Pons (tissue), 1 donor: ENCODE measurements around the gene PPP4R4.
"Not testable (repeated sequence)": the region's sequence is repeated elsewhere in the genome, so short reads cannot be mapped to it uniquely, and the experiment has no call there.

Experiments
- DNase-seq: peaks from one replicate; pipeline ENCODE4 v3.0.0-alpha.2; 2016; ENCODE audit warnings: low spot score

Gene PPP4R4

GRCh38 chr14:94145902-94146527 lies 28.1 kb upstream of the PPP4R4 start:
- DNase-seq, result no peak

GRCh38 chr14:94152676-94153075 lies 21.4 kb upstream of the PPP4R4 start:
- DNase-seq, result no peak

- no peak for DNase-seq
Observed at GRCh38 chr14:94153750-94154342, 20.3 kb upstream of the PPP4R4 start.

GRCh38 chr14:94156143-94156542 lies 18.0 kb upstream of the PPP4R4 start:
- DNase-seq, result not testable (repeated sequence)

- no peak for DNase-seq
Observed at GRCh38 chr14:94157197-94157596, 16.9 kb upstream of the PPP4R4 start.

- no peak for DNase-seq
Observed at GRCh38 chr14:94158239-94158883, 15.8 kb upstream of the PPP4R4 start.

GRCh38 chr14:94161058-94161457 lies 13.1 kb upstream of the PPP4R4 start:
- DNase-seq, result no peak

GRCh38 chr14:94161981-94162380 lies 12.1 kb upstream of the PPP4R4 start:
- no peak for DNase-seq

GRCh38 chr14:94162466-94162865 lies 11.7 kb upstream of the PPP4R4 start:
- DNase-seq, result no peak

- DNase-seq, result no peak
Observed at GRCh38 chr14:94163796-94164195, 10.3 kb upstream of the PPP4R4 start.

GRCh38 chr14:94164685-94165431 lies 9.3 kb upstream of the PPP4R4 start:
- no peak for DNase-seq

GRCh38 chr14:94165744-94166143 lies 8.4 kb upstream of the PPP4R4 start:
- DNase-seq, result no peak

GRCh38 chr14:94170136-94170535 lies 4.0 kb upstream of the PPP4R4 start:
- no peak for DNase-seq

GRCh38 chr14:94171208-94171607 lies 2.9 kb upstream of the PPP4R4 start:
- DNase-seq, result no peak

- no peak for DNase-seq
Observed at GRCh38 chr14:94172545-94172944, 1.6 kb upstream of the PPP4R4 start.

GRCh38 chr14:94173471-94173884 lies 644 bp upstream of the PPP4R4 start:
- no peak for DNase-seq

GRCh38 chr14:94174604-94175010 lies 485 bp downstream of the PPP4R4 start:
- DNase-seq, result no peak

- DNase-seq, result no peak
Observed at GRCh38 chr14:94175011-94175745, 1.1 kb downstream of the PPP4R4 start.

GRCh38 chr14:94175747-94176146 lies 1.6 kb downstream of the PPP4R4 start:
- DNase-seq, result no peak

GRCh38 chr14:94176808-94177207 lies 2.7 kb downstream of the PPP4R4 start:
- no peak for DNase-seq

- DNase-seq, result no peak
Observed at GRCh38 chr14:94177806-94178205, 3.7 kb downstream of the PPP4R4 start.

- no peak for DNase-seq
Observed at GRCh38 chr14:94179244-94179643, 5.1 kb downstream of the PPP4R4 start.
